8988T (cell line): ENCODE data around the gene SYT2.
"Not testable (repeated sequence)": the region's sequence is repeated elsewhere in the genome, so short reads cannot be mapped to it uniquely, and the experiment has no call there.

Experiments
- DNase-seq: peaks from one replicate; pipeline ENCODE4 v3.0.0; 2011

The SYT2 gene

DNA sequence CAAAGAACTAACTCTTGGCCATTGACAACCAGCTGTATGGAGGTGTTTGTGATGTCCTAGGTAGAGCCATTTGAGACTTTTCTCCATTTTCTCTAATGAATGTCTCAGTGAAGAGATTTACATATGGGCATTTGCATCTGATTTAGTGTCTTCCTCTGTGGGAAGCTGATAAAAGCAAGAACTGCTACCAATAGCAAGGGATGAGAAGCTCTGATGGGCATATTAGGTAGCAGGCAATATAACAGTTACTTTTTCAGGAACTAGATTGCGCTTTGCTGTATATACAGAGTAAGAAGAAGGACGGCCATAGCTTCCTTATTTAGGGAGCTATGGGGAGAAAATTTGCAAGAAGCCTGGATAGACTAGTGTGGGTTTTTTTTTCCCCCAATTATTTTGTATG is 169.4 kb downstream of the SYT2 start:
- not testable (repeated sequence) for DNase-seq
